Measurements from ENCODE around the gene VTI1A. TPM values are rescaled to one million over a fixed set of nuclear protein-coding genes. Genes with fewer than 3 reads are reported as not detected.

Gene VTI1A
- total and polyA plus RNA-seq, 7 experiments from 2014 or later: 21.7 to 56.8 (median 40.8) TPM

- Histone ChIP-seq H3K36me3 (ENCODE audit: control insufficient read depth in 2 of 3, insufficient read depth in 3 of 3, low read length in 3 of 3) (peaks cover 0 to 3% (median 0%) of the 10 kb centered on the region in 3 experiments), H3K27ac (ENCODE audit: low read depth, low read length) (no peak overlapping the region), H3K4me3 (ENCODE audit: low read length) (no peak overlapping the region), H3K27me3 (ENCODE audit: control insufficient read depth in 2 of 2, insufficient read depth in 2 of 2, low read length in 2 of 2) (no peaks in the 10 kb centered on the region), H3K9me3 (ENCODE audit: control insufficient read depth in 2 of 3, low read length in 3 of 3) (no peaks in the 10 kb centered on the region), H3K4me1 (ENCODE audit: control insufficient read depth in 2 of 2, insufficient read depth in 2 of 2, low read length in 2 of 2) (no peaks in the 10 kb centered on the region)
- no peak overlapping the region for H3K4me3 Mint-ChIP-seq
- H3K36me3 Mint-ChIP-seq: peaks cover 2 to 46% (median 41%) of the 10 kb centered on the region in 5 donors
- intact Hi-C loops (cut with micrococcal nuclease): no loop called here
- no peaks in the 10 kb centered on the region for H3K27me3 Mint-ChIP-seq
- ChIA-PET CTCF (no interaction called here), POLR2A (interaction anchor here (0.6 kb wide), 1 partner anchor 1291 kb away, joined by 3 read pairs; no protein-coding TSS in a partner anchor)
- peaks cover 0 to 5% (median 0%) of the 10 kb centered on the region in 7 donors for H3K4me1 Mint-ChIP-seq
- ATAC-seq (peak; percentile 51), DNase-seq (no peak)
- H3K27ac Mint-ChIP-seq: no peak overlapping the region
- peaks cover 0 to 3% (median 0%) of the 10 kb centered on the region in 11 donors for H3K9me3 Mint-ChIP-seq
These were observed 158.0 kb downstream of the VTI1A start for GRCh38 chr10:112605063-112605462.

DNA sequence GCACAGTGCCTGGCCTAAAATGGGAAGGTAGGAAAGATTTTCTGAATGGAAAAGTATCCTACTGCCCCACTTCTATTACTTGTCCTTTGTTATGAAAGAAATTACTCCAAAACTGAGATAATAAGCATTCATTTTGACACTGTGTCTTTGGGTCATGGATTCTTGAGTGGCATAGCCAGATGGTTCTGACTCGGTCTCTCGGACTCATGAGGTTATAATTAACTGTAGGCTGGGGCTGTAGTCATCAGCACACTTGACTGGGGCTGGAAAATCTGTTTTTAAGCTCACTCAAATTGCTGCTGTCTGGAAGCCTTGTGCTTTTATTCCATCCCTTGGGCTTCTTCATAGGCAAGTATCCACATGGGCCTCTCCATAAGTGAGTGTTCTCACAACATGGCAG, 160.5 kb downstream of the VTI1A start:
- Mint-ChIP-seq H3K9me3 (peaks cover 0 to 3% (median 0%) of the 10 kb centered on the region in 11 donors), H3K27ac (no peak overlapping the region), H3K27me3 (no peaks in the 10 kb centered on the region), H3K36me3 (peaks cover 2 to 52% (median 45%) of the 10 kb centered on the region in 5 donors), H3K4me3 (no peak overlapping the region), H3K4me1 (peaks cover 0 to 5% (median 0%) of the 10 kb centered on the region in 7 donors)
- intact Hi-C loops (cut with micrococcal nuclease): no loop called here
- ChIA-PET CTCF (no interaction called here), POLR2A (no interaction called here)
- H3K27ac ChIP-seq (ENCODE audit: low read depth, low read length): no peak overlapping the region
- H3K4me3 ChIP-seq (ENCODE audit: low read length): no peak overlapping the region
- H3K27me3 ChIP-seq (ENCODE audit: control insufficient read depth in 2 of 2, insufficient read depth in 2 of 2, low read length in 2 of 2): no peaks in the 10 kb centered on the region
- ATAC-seq (no peak), DNase-seq (no peak)
- H3K9me3 ChIP-seq (ENCODE audit: control insufficient read depth in 2 of 3, low read length in 3 of 3): no peaks in the 10 kb centered on the region
- no peaks in the 10 kb centered on the region for H3K4me1 ChIP-seq (ENCODE audit: control insufficient read depth in 2 of 2, insufficient read depth in 2 of 2, low read length in 2 of 2)
- H3K36me3 ChIP-seq (ENCODE audit: control insufficient read depth in 2 of 3, insufficient read depth in 3 of 3, low read length in 3 of 3): peaks cover 0 to 3% (median 0%) of the 10 kb centered on the region in 3 experiments

GRCh38 chr10:112613620-112614019, 166.6 kb downstream of the VTI1A start:
- H3K4me1 Mint-ChIP-seq: peaks cover 0 to 6% (median 0%) of the 10 kb centered on the region in 7 donors
- CTCF ChIA-PET: no interaction called here

GRCh38 chr10:112614072-112614471, 167.1 kb downstream of the VTI1A start:
- H3K36me3 ChIP-seq (ENCODE audit: control insufficient read depth in 2 of 3, insufficient read depth in 3 of 3, low read length in 3 of 3): no peaks in the 10 kb centered on the region
- peaks cover 0 to 30% (median 10%) of the 10 kb centered on the region in 11 donors for H3K9me3 Mint-ChIP-seq
- H3K27me3 Mint-ChIP-seq: no peaks in the 10 kb centered on the region
- no peaks in the 10 kb centered on the region for H3K27me3 ChIP-seq (ENCODE audit: control insufficient read depth in 2 of 2, insufficient read depth in 2 of 2, low read length in 2 of 2)
- no peak overlapping the region for H3K27ac ChIP-seq (ENCODE audit: low read depth, low read length)
- ChIA-PET CTCF (no interaction called here), POLR2A (no interaction called here)
- intact Hi-C loops (cut with micrococcal nuclease): no loop called here
- peaks cover 0 to 7% (median 0%) of the 10 kb centered on the region in 7 donors for H3K4me1 Mint-ChIP-seq
- H3K9me3 ChIP-seq (ENCODE audit: control insufficient read depth in 2 of 3, low read length in 3 of 3): no peaks in the 10 kb centered on the region
- no peak overlapping the region for H3K4me3 Mint-ChIP-seq
- no peak overlapping the region for H3K27ac Mint-ChIP-seq
- no peak for DNase-seq
- no peaks in the 10 kb centered on the region for H3K4me1 ChIP-seq (ENCODE audit: control insufficient read depth in 2 of 2, insufficient read depth in 2 of 2, low read length in 2 of 2)
- ATAC-seq: no peak
- no peak overlapping the region for H3K4me3 ChIP-seq (ENCODE audit: low read length)
- peaks cover 0 to 65% (median 48%) of the 10 kb centered on the region in 5 donors for H3K36me3 Mint-ChIP-seq

More at GRCh38 chr10:112613620-112614019, 166.6 kb downstream of the VTI1A start:
- H3K36me3 ChIP-seq (ENCODE audit: control insufficient read depth in 2 of 3, insufficient read depth in 3 of 3, low read length in 3 of 3): no peaks in the 10 kb centered on the region
- no peaks in the 10 kb centered on the region for H3K27me3 ChIP-seq (ENCODE audit: control insufficient read depth in 2 of 2, insufficient read depth in 2 of 2, low read length in 2 of 2)
- H3K4me3 ChIP-seq (ENCODE audit: low read length): no peak overlapping the region
- POLR2A ChIA-PET: no interaction called here
- ATAC-seq (no peak), DNase-seq (no peak)
- no peaks in the 10 kb centered on the region for H3K9me3 ChIP-seq (ENCODE audit: control insufficient read depth in 2 of 3, low read length in 3 of 3)
- Mint-ChIP-seq H3K27me3 (no peaks in the 10 kb centered on the region), H3K27ac (no peak overlapping the region), H3K4me3 (no peak overlapping the region), H3K9me3 (peaks cover 0 to 30% (median 10%) of the 10 kb centered on the region in 11 donors), H3K36me3 (peaks cover 0 to 60% (median 43%) of the 10 kb centered on the region in 5 donors)
- no peaks in the 10 kb centered on the region for H3K4me1 ChIP-seq (ENCODE audit: control insufficient read depth in 2 of 2, insufficient read depth in 2 of 2, low read length in 2 of 2)
- no peak overlapping the region for H3K27ac ChIP-seq (ENCODE audit: low read depth, low read length)
- intact Hi-C loops (cut with micrococcal nuclease): no loop called here

GRCh38 chr10:112614586-112614985, 167.6 kb downstream of the VTI1A start:
- intact Hi-C loops (cut with micrococcal nuclease): no loop called here
- no peak overlapping the region for H3K27ac Mint-ChIP-seq
- CTCF ChIA-PET: no interaction called here
- H3K27me3 Mint-ChIP-seq: no peaks in the 10 kb centered on the region
- H3K36me3 ChIP-seq (ENCODE audit: control insufficient read depth in 2 of 3, insufficient read depth in 3 of 3, low read length in 3 of 3): no peaks in the 10 kb centered on the region
- DNase-seq: no peak
- H3K4me1 Mint-ChIP-seq: peaks cover 0 to 7% (median 0%) of the 10 kb centered on the region in 7 donors
- no peaks in the 10 kb centered on the region for H3K9me3 ChIP-seq (ENCODE audit: control insufficient read depth in 2 of 3, low read length in 3 of 3)
- no peak for ATAC-seq
- POLR2A ChIA-PET: no interaction called here
- peaks cover 0 to 62% (median 52%) of the 10 kb centered on the region in 5 donors for H3K36me3 Mint-ChIP-seq
- no peak overlapping the region for H3K4me3 ChIP-seq (ENCODE audit: low read length)
- H3K4me3 Mint-ChIP-seq: no peak overlapping the region
- H3K27ac ChIP-seq (ENCODE audit: low read depth, low read length): no peak overlapping the region
- H3K9me3 Mint-ChIP-seq: peaks cover 0 to 30% (median 10%) of the 10 kb centered on the region in 11 donors
- no peaks in the 10 kb centered on the region for H3K27me3 ChIP-seq (ENCODE audit: control insufficient read depth in 2 of 2, insufficient read depth in 2 of 2, low read length in 2 of 2)
- H3K4me1 ChIP-seq (ENCODE audit: control insufficient read depth in 2 of 2, insufficient read depth in 2 of 2, low read length in 2 of 2): no peaks in the 10 kb centered on the region

- Mint-ChIP-seq H3K4me3 (no peak overlapping the region), H3K27ac (no peak overlapping the region), H3K4me1 (peaks cover 0 to 7% (median 0%) of the 10 kb centered on the region in 7 donors), H3K9me3 (peaks cover 0 to 30% (median 10%) of the 10 kb centered on the region in 11 donors), H3K36me3 (peaks cover 0 to 60% (median 48%) of the 10 kb centered on the region in 5 donors), H3K27me3 (no peaks in the 10 kb centered on the region)
- ChIA-PET CTCF (no interaction called here), POLR2A (no interaction called here)
- DNase-seq: no peak
- intact Hi-C loops (cut with micrococcal nuclease): no loop called here
- Histone ChIP-seq H3K27ac (ENCODE audit: low read depth, low read length) (no peak overlapping the region), H3K36me3 (ENCODE audit: control insufficient read depth in 2 of 3, insufficient read depth in 3 of 3, low read length in 3 of 3) (no peaks in the 10 kb centered on the region), H3K9me3 (ENCODE audit: control insufficient read depth in 2 of 3, low read length in 3 of 3) (no peaks in the 10 kb centered on the region), H3K27me3 (ENCODE audit: control insufficient read depth in 2 of 2, insufficient read depth in 2 of 2, low read length in 2 of 2) (no peaks in the 10 kb centered on the region), H3K4me3 (ENCODE audit: low read length) (no peak overlapping the region), H3K4me1 (ENCODE audit: control insufficient read depth in 2 of 2, insufficient read depth in 2 of 2, low read length in 2 of 2) (no peaks in the 10 kb centered on the region)
- ATAC-seq: no peak
These were observed 168.3 kb downstream of the VTI1A start for GRCh38 chr10:112615269-112615668.

DNA sequence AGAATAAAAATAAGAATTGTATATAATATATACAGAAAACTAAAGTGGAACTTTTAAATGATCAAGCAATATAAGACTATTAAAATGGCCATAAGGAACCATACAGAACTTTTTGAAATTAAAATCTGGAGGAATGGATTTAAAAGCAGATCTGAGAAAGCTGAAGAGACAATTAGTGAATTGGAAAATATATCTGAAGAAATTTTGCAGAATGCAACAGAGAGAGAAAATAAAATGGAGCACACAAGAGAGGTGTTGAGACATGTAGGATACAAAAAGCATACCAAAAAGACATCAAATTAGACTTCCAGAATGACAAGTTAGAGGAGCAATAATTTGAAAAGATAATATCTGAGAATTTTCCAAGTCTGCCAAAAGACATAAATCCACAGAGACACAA, 169.6 kb downstream of the VTI1A start:
- DNase-seq (no peak), ATAC-seq (no peak)
- Mint-ChIP-seq H3K4me3 (no peak overlapping the region), H3K9me3 (peaks cover 0 to 30% (median 10%) of the 10 kb centered on the region in 11 donors), H3K4me1 (peaks cover 0 to 7% (median 0%) of the 10 kb centered on the region in 7 donors), H3K27ac (no peak overlapping the region), H3K36me3 (peaks cover 0 to 58% (median 41%) of the 10 kb centered on the region in 5 donors), H3K27me3 (no peaks in the 10 kb centered on the region)
- POLR2A ChIA-PET: no interaction called here
- CTCF ChIA-PET: no interaction called here
- intact Hi-C loops (cut with micrococcal nuclease): no loop called here
- H3K27ac ChIP-seq (ENCODE audit: low read depth, low read length): no peak overlapping the region
- no peaks in the 10 kb centered on the region for H3K9me3 ChIP-seq (ENCODE audit: control insufficient read depth in 2 of 3, low read length in 3 of 3)
- H3K4me3 ChIP-seq (ENCODE audit: low read length): no peak overlapping the region
- H3K4me1 ChIP-seq (ENCODE audit: control insufficient read depth in 2 of 2, insufficient read depth in 2 of 2, low read length in 2 of 2): no peaks in the 10 kb centered on the region
- H3K27me3 ChIP-seq (ENCODE audit: control insufficient read depth in 2 of 2, insufficient read depth in 2 of 2, low read length in 2 of 2): no peaks in the 10 kb centered on the region
- no peaks in the 10 kb centered on the region for H3K36me3 ChIP-seq (ENCODE audit: control insufficient read depth in 2 of 3, insufficient read depth in 3 of 3, low read length in 3 of 3)
